Liver (tissue), 9 donors: ENCODE measurements around the gene PDE4D. TPM values are rescaled to one million over a fixed set of nuclear protein-coding genes. Genes with fewer than 3 reads are reported as not detected.

Source experiments
- DNase-seq: peaks from one replicate; pipeline ENCODE4 v3.0.0-alpha.2; 2017; ENCODE audit warnings: low spot score
- H3K27ac ChIP-seq, 2 donors: one replicate each; pipeline ENCODE4 v1.7.0; 2013; ENCODE audit warnings: inconsistent platforms in 2 of 2, low read length in 2 of 2, control low read depth in 1 of 2, low read depth in 1 of 2, mild to moderate bottlenecking in 1 of 2
- H3K27me3 ChIP-seq, 4 donors: one replicate each; pipeline versions ENCODE4 v1.6.1 to v1.7.0; 2013; ENCODE audit warnings: low read length in 3 of 4, inconsistent platforms in 1 of 4, mild to moderate bottlenecking in 1 of 4, moderate library complexity in 1 of 4; ENCODE audit not compliant: control insufficient read depth in 4 of 4, insufficient read depth in 4 of 4
- H3K36me3 ChIP-seq, 4 donors: one replicate each; pipeline versions ENCODE4 v1.6.1 to v1.7.0; 2013; ENCODE audit warnings: low read length in 3 of 4, mild to moderate bottlenecking in 3 of 4, low read depth in 1 of 4, moderate library complexity in 1 of 4; ENCODE audit not compliant: control insufficient read depth in 4 of 4, insufficient read depth in 3 of 4
- H3K4me1 ChIP-seq, 4 donors: one replicate each; pipeline versions ENCODE4 v1.6.1 to v1.7.0; 2013; ENCODE audit warnings: low read length in 3 of 4, mild to moderate bottlenecking in 3 of 4, moderate library complexity in 1 of 4; ENCODE audit not compliant: control insufficient read depth in 4 of 4, insufficient read depth in 4 of 4
- H3K4me3 ChIP-seq, 3 donors: one replicate each; pipeline versions ENCODE4 v1.6.1 to v1.7.0; 2013; ENCODE audit warnings: low read length in 3 of 3, control low read depth in 1 of 3, low read depth in 1 of 3, mild to moderate bottlenecking in 1 of 3
- H3K9ac ChIP-seq, 2 donors: one replicate each; pipeline ENCODE4 v1.7.0; 2013; ENCODE audit warnings: low read length in 2 of 2, mild to moderate bottlenecking in 2 of 2, moderate library complexity in 2 of 2, control low read depth in 1 of 2, low read depth in 1 of 2
- H3K9me3 ChIP-seq, 4 donors: one replicate each; pipeline versions ENCODE4 v1.6.1 to v1.7.0; 2013; ENCODE audit warnings: low read length in 3 of 4; ENCODE audit not compliant: control insufficient read depth in 4 of 4
- CTCF ChIP-seq: fragments of 150-350 bp; IDR thresholded peaks from 2 replicates; pipeline ENCODE4 v1.5.1; 2017; ENCODE audit warnings: improper control_type of control experiment, low read depth, low read length; ENCODE audit not compliant: missing input control
- EGR1 ChIP-seq, 2 donors: IDR thresholded peaks; 2 replicates each; pipeline ENCODE4 v1.6.1; 2016 to 2018; ENCODE audit warnings: antibody characterized with exemption in 2 of 2, low read depth in 2 of 2
- FOXA1 ChIP-seq: IDR thresholded peaks from 2 replicates; pipeline ENCODE4 v1.6.1; 2016; ENCODE audit warnings: antibody characterized with exemption
- FOXA2 ChIP-seq: IDR thresholded peaks from 2 replicates; pipeline ENCODE4 v1.6.1; 2016; ENCODE audit warnings: antibody characterized with exemption
- GABPA ChIP-seq, 2 donors: IDR thresholded peaks in 1 of 2; conservative IDR thresholded peaks in 1 of 2; 2 replicates each; pipeline ENCODE4 v1.6.1; 2016; ENCODE audit warnings: antibody characterized with exemption in 2 of 2, mild to moderate bottlenecking in 1 of 2, moderate library complexity in 1 of 2
- HNF4A ChIP-seq, 2 donors: conservative IDR thresholded peaks; 2 replicates each; pipeline ENCODE4 v1.6.1; 2016; ENCODE audit warnings: antibody characterized with exemption in 2 of 2, mild to moderate bottlenecking in 2 of 2
- HNF4G ChIP-seq: IDR thresholded peaks from 2 replicates; pipeline ENCODE4 v1.6.1; 2016; ENCODE audit warnings: antibody characterized with exemption
- JUND ChIP-seq, 2 donors: IDR thresholded peaks; 2 replicates each; pipeline ENCODE4 v1.6.1; 2016; ENCODE audit warnings: antibody characterized with exemption in 2 of 2
- MAX ChIP-seq: IDR thresholded peaks from 2 replicates; pipeline ENCODE4 v1.6.1; 2016; ENCODE audit warnings: antibody characterized with exemption
- NR2F2 ChIP-seq: IDR thresholded peaks from 2 replicates; pipeline ENCODE4 v1.6.1; 2016; ENCODE audit warnings: antibody characterized with exemption
- RAD21 ChIP-seq, 2 donors: IDR thresholded peaks; 2 replicates each; pipeline ENCODE4 v1.6.1; 2016; ENCODE audit warnings: antibody characterized with exemption in 2 of 2, mild to moderate bottlenecking in 2 of 2
- RXRA ChIP-seq, 2 donors: IDR thresholded peaks; 2 replicates each; pipeline ENCODE4 v1.6.1; 2017 to 2018; ENCODE audit warnings: antibody characterized with exemption in 2 of 2, mild to moderate bottlenecking in 1 of 2
- SP1 ChIP-seq: IDR thresholded peaks from 2 replicates; pipeline ENCODE4 v1.6.1; 2018; ENCODE audit warnings: antibody characterized with exemption, mild to moderate bottlenecking
- TAF1 ChIP-seq: conservative IDR thresholded peaks from 2 replicates; pipeline ENCODE4 v1.6.1; 2016; ENCODE audit warnings: antibody characterized with exemption, mild to moderate bottlenecking
- ZBTB33 ChIP-seq: IDR thresholded peaks from 2 replicates; pipeline ENCODE4 v1.6.1; 2016; ENCODE audit warnings: antibody characterized with exemption
- WGBS: extraction: QIAGEN DNeasy Blood & Tissue Kit; methylation state at CpG from one replicate; pipeline ENCODE4 v1.1.7; 2013; 5-methylcytosine and 5-hydroxymethylcytosine counted together
- polyA plus RNA-seq, 2 donors: library from polyadenylated mRNA; stranded (reverse) in 1 of 2; unstranded in 1 of 2; fragments of 200-250 nt in 1 of 2; fragments of >200 nt in 1 of 2; fragmentation: Nextera tagmentation in 1 of 2; extraction: Ambion mirVana in 1 of 2; gene quantifications; one replicate each; pipeline versions ENCODE4 v1.2.1 to v1.2.3, GENCODE V29; 2013 to 2015
- total RNA-seq, 2 donors: library from RNA; depleted of rRNA; stranded (reverse); fragments of >200 nt; gene quantifications; one replicate each; pipeline ENCODE4 v1.2.3, GENCODE V29; 2014
- TF ChIP-seq, protein P1 (sequence below): IDR thresholded peaks from 2 replicates; pipeline ENCODE4 v1.6.1; 2016; ENCODE audit warnings: antibody characterized with exemption, mild to moderate bottlenecking
- donor health status: healthy.
- donor health status: healthy.
- donor health status: healthy.
- donor health status: healthy.
- donor health status: healthy.

The PDE4D gene
- total and polyA plus RNA-seq, 4 donors, result 0.67 to 11.9 (median 6.5) TPM

DNA sequence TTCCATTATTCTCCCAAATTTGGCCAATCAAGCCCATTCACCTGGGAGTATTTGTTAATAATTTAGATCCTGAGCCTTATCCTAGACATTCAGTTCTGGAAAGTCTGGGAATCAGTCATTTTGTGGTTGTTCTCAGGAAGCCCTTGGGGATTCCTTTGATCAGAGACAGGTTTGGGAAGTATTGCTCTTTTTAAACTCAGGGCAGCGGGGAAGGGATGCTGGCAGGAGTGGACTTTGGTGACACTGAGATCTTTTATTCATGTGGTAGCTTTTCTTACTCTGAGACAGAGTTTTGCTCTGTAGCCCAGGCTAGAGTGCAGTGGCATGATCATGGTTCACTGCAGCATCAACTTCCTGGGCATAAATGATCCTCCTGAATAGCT, 723.8 kb downstream of the PDE4D start:
- H3K27me3 ChIP-seq, result no peaks in the 10 kb centered on the region
- H3K27ac ChIP-seq, result no peak overlapping the region
- no peaks in the 10 kb centered on the region for H3K4me1 ChIP-seq
- no peaks in the 10 kb centered on the region for H3K9me3 ChIP-seq
- TF ChIP-seq ZBTB33 (no peak), RAD21 (IDR thresholded peaks at IDR 0.05) (no peak), FOXA2 (no peak), JUND (IDR thresholded peaks at IDR 0.05) (no peak), CTCF (no peak), MAX (no peak), RXRA (IDR thresholded peaks at IDR 0.05) (no peak), HNF4A (conservative IDR thresholded peaks at IDR 0.05) (no peak), TAF1 (no peak), NR2F2 (no peak), SP1 (no peak), HNF4G (no peak), EGR1 (IDR thresholded peaks at IDR 0.05; ENCODE audit: low read depth in 2 of 2) (no peak), GABPA (IDR thresholded peaks at IDR 0.05 in 1 of 2, conservative IDR thresholded peaks at IDR 0.05 in 1 of 2) (no peak)
- TF ChIP-seq, protein P1, sequence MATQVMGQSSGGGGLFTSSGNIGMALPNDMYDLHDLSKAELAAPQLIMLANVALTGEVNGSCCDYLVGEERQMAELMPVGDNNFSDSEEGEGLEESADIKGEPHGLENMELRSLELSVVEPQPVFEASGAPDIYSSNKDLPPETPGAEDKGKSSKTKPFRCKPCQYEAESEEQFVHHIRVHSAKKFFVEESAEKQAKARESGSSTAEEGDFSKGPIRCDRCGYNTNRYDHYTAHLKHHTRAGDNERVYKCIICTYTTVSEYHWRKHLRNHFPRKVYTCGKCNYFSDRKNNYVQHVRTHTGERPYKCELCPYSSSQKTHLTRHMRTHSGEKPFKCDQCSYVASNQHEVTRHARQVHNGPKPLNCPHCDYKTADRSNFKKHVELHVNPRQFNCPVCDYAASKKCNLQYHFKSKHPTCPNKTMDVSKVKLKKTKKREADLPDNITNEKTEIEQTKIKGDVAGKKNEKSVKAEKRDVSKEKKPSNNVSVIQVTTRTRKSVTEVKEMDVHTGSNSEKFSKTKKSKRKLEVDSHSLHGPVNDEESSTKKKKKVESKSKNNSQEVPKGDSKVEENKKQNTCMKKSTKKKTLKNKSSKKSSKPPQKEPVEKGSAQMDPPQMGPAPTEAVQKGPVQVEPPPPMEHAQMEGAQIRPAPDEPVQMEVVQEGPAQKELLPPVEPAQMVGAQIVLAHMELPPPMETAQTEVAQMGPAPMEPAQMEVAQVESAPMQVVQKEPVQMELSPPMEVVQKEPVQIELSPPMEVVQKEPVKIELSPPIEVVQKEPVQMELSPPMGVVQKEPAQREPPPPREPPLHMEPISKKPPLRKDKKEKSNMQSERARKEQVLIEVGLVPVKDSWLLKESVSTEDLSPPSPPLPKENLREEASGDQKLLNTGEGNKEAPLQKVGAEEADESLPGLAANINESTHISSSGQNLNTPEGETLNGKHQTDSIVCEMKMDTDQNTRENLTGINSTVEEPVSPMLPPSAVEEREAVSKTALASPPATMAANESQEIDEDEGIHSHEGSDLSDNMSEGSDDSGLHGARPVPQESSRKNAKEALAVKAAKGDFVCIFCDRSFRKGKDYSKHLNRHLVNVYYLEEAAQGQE, result no peak
- WGBS, result 98% methylated on average over 1 of the region's 1 CpG
- no peak for DNase-seq
- no peak overlapping the region for H3K9ac ChIP-seq
- no peak overlapping the region for H3K4me3 ChIP-seq
- H3K36me3 ChIP-seq, result no peaks in the 10 kb centered on the region

DNA sequence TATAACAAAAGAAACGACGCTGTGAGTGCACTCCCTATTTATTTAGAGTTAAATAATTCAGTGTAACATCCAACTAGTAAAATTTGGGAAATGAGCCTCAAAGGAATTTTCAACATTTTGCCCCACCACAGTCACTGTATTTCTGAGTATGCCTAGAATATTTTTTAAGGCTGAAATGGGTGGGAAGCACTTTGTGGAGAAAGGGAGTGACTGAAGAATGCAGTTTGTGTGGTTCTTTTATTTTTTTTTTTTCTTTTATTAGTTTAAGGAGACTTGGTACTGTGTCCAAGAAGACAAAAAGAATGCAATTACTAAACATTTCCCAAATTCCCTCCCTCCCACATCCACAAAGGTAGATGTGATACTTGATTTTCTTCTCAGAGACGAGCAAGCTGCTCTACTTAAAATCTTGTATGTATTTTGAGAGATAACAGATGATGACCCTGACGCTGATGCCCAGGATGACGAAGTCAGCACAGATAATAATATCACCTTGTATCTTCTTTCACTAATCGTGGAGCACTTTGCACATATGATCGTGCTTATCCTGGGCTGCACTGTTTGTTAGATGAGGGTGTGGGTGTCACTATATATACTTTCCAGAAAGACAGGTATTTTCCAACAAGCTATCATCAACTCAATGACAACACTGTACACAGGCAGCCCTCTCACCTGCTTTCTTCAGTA, 724.3 kb downstream of the PDE4D start:
- no peak overlapping the region for H3K4me3 ChIP-seq
- no peaks in the 10 kb centered on the region for H3K4me1 ChIP-seq
- H3K36me3 ChIP-seq, result no peaks in the 10 kb centered on the region
- no peak overlapping the region for H3K9ac ChIP-seq
- H3K27me3 ChIP-seq, result no peaks in the 10 kb centered on the region
- H3K27ac ChIP-seq, result no peak overlapping the region
- DNase-seq, result no peak
- 85% methylated on average over 7 of the region's 7 CpGs for WGBS
- H3K9me3 ChIP-seq, result no peaks in the 10 kb centered on the region
- TF ChIP-seq EGR1 (IDR thresholded peaks at IDR 0.05; ENCODE audit: low read depth in 2 of 2) (no peak), MAX (no peak), CTCF (no peak), TAF1 (no peak), RAD21 (IDR thresholded peaks at IDR 0.05) (no peak), GABPA (IDR thresholded peaks at IDR 0.05 in 1 of 2, conservative IDR thresholded peaks at IDR 0.05 in 1 of 2) (no peak), FOXA1 (no peak)
- TF ChIP-seq, protein P1, result no peak
